GM06990 (cell line): Measurements from ENCODE around the gene MIPEP.

Experiments
- DNase-seq: peaks from one replicate; pipeline ENCODE4 v3.0.0-alpha.2; 2011; ENCODE audit not compliant: insufficient read length; ENCODE audit errors: extremely low read depth
- H3K27me3 ChIP-seq: replicated peaks from 2 replicates; pipeline ENCODE4 v1.6.0; 2011; ENCODE audit warnings: low read length; ENCODE audit not compliant: control insufficient read depth, insufficient read depth
- H3K36me3 ChIP-seq: 2 replicates; pipeline ENCODE4 v1.5.1; 2011; ENCODE audit warnings: low read length; ENCODE audit not compliant: control insufficient read depth, insufficient read depth
- H3K4me3 ChIP-seq: replicated peaks from 2 replicates; pipeline ENCODE4 v1.5.1; 2011; ENCODE audit warnings: low read depth, mild to moderate bottlenecking, control low read depth, low read length
- CTCF ChIP-seq: IDR thresholded peaks from 2 replicates; pipeline ENCODE4 v1.5.1; 2011; ENCODE audit warnings: low read length, control low read depth, mild to moderate bottlenecking, inconsistent platforms; ENCODE audit not compliant: insufficient read depth, poor library complexity, severe bottlenecking

The MIPEP gene

GRCh38 chr13:23716401-23716800 lies 172.8 kb downstream of the MIPEP start:
- no peaks in the 10 kb centered on the region for H3K36me3 ChIP-seq
- DNase-seq = no peak
- TF ChIP-seq CTCF = no peak
- H3K4me3 ChIP-seq = no peak overlapping the region
- no peaks in the 10 kb centered on the region for H3K27me3 ChIP-seq

- no peak overlapping the region for H3K4me3 ChIP-seq
- no peak for DNase-seq
- no peaks in the 10 kb centered on the region for H3K36me3 ChIP-seq
- peak; percentile 35 for TF ChIP-seq CTCF
- H3K27me3 ChIP-seq = no peaks in the 10 kb centered on the region
Measured at GRCh38 chr13:23715762-23716235, 173.4 kb downstream of the MIPEP start.

GRCh38 chr13:23715092-23715761 lies 174.0 kb downstream of the MIPEP start:
- Histone ChIP-seq H3K27me3 (no peaks in the 10 kb centered on the region), H3K36me3 (no peaks in the 10 kb centered on the region), H3K4me3 (no peak overlapping the region)
- DNase-seq = no peak
- no peak for TF ChIP-seq CTCF

- H3K4me3 ChIP-seq = no peak overlapping the region
- DNase-seq = no peak
- H3K27me3 ChIP-seq = no peaks in the 10 kb centered on the region
- no peak for TF ChIP-seq CTCF
- H3K36me3 ChIP-seq = no peaks in the 10 kb centered on the region
Measured at GRCh38 chr13:23714672-23715071, 174.5 kb downstream of the MIPEP start.

GRCh38 chr13:23711355-23711754 lies 177.8 kb downstream of the MIPEP start:
- peak; percentile 42 for DNase-seq
- TF ChIP-seq CTCF = no peak
- H3K36me3 ChIP-seq = no peaks in the 10 kb centered on the region
- no peaks in the 10 kb centered on the region for H3K27me3 ChIP-seq
- H3K4me3 ChIP-seq = no peak overlapping the region

GRCh38 chr13:23710366-23710765 lies 178.8 kb downstream of the MIPEP start:
- no peaks in the 10 kb centered on the region for H3K27me3 ChIP-seq
- no peak for DNase-seq
- no peak overlapping the region for H3K4me3 ChIP-seq
- no peaks in the 10 kb centered on the region for H3K36me3 ChIP-seq
- TF ChIP-seq CTCF = no peak
